ENCODE results near the gene PSKH1. TPM values are rescaled to one million over a fixed set of nuclear protein-coding genes. Genes with fewer than 3 reads are reported as not detected.

The PSKH1 gene
- total RNA-seq, 1 donor from 2014 or later, result 15.5 TPM

GRCh38 chr16:67897231-67897630 is 4.2 kb downstream of the PSKH1 start:
- DNase-seq (ENCODE audit: low read depth) (no peak), FAIRE-seq (no peak)
- peaks cover 7% of the 10 kb centered on the region for H3K36me3 ChIP-seq (ENCODE audit: control insufficient read depth, insufficient read depth, low read length)
- H3K27me3 ChIP-seq (ENCODE audit: control insufficient read depth, insufficient read depth, low read length), result no peaks in the 10 kb centered on the region
- H3K4me3 ChIP-seq (ENCODE audit: low read depth, low read length), result no peak overlapping the region
- no peak for TF ChIP-seq CTCF (IDR thresholded peaks at IDR 0.05; ENCODE audit: insufficient read depth, low read length, severe bottlenecking)

GRCh38 chr16:67901734-67902133 is 8.7 kb downstream of the PSKH1 start:
- TF ChIP-seq CTCF (IDR thresholded peaks at IDR 0.05; ENCODE audit: insufficient read depth, low read length, severe bottlenecking), result no peak
- H3K36me3 ChIP-seq (ENCODE audit: control insufficient read depth, insufficient read depth, low read length), result peaks cover 9% of the 10 kb centered on the region
- FAIRE-seq (no peak), DNase-seq (ENCODE audit: low read depth) (no peak)
- H3K27me3 ChIP-seq (ENCODE audit: control insufficient read depth, insufficient read depth, low read length), result no peaks in the 10 kb centered on the region
- H3K4me3 ChIP-seq (ENCODE audit: low read depth, low read length), result no peak overlapping the region

GRCh38 chr16:67902831-67903230 is 9.8 kb downstream of the PSKH1 start:
- peaks cover 11% of the 10 kb centered on the region for H3K36me3 ChIP-seq (ENCODE audit: control insufficient read depth, insufficient read depth, low read length)
- DNase-seq (ENCODE audit: low read depth) (no peak), FAIRE-seq (no peak)
- TF ChIP-seq CTCF (IDR thresholded peaks at IDR 0.05; ENCODE audit: insufficient read depth, low read length, severe bottlenecking), result no peak
- H3K27me3 ChIP-seq (ENCODE audit: control insufficient read depth, insufficient read depth, low read length), result no peaks in the 10 kb centered on the region
- no peak overlapping the region for H3K4me3 ChIP-seq (ENCODE audit: low read depth, low read length)

- no peak for TF ChIP-seq CTCF (IDR thresholded peaks at IDR 0.05; ENCODE audit: insufficient read depth, low read length, severe bottlenecking)
- no peak overlapping the region for H3K4me3 ChIP-seq (ENCODE audit: low read depth, low read length)
- DNase-seq (ENCODE audit: low read depth) (no peak), FAIRE-seq (no peak)
- no peaks in the 10 kb centered on the region for H3K27me3 ChIP-seq (ENCODE audit: control insufficient read depth, insufficient read depth, low read length)
- H3K36me3 ChIP-seq (ENCODE audit: control insufficient read depth, insufficient read depth, low read length), result peaks cover 18% of the 10 kb centered on the region
Measured at GRCh38 chr16:67907397-67908180, 14.5 kb downstream of the PSKH1 start.

GRCh38 chr16:67909056-67909742 is 16.1 kb downstream of the PSKH1 start:
- FAIRE-seq (no peak), DNase-seq (ENCODE audit: low read depth) (no peak)
- Histone ChIP-seq H3K4me3 (ENCODE audit: low read depth, low read length) (no peak overlapping the region), H3K36me3 (ENCODE audit: control insufficient read depth, insufficient read depth, low read length) (peaks cover 15% of the 10 kb centered on the region), H3K27me3 (ENCODE audit: control insufficient read depth, insufficient read depth, low read length) (no peaks in the 10 kb centered on the region)
- no peak for TF ChIP-seq CTCF (IDR thresholded peaks at IDR 0.05; ENCODE audit: insufficient read depth, low read length, severe bottlenecking)
